HepG2 (cell line): ENCODE results near the gene TCF20. TPM values are rescaled to one million over a fixed set of nuclear protein-coding genes. Genes with fewer than 3 reads are reported as not detected.
A peak's percentile ranks its signal among the peaks of the same experiment; 100 is the strongest.

ENCODE experiments used
- ATF7 ChIP-seq, 2 experiments: fragments of 450-650 bp in 1 of 2; sonication (generic) in 1 of 2; formaldehyde crosslinking in 1 of 2; IDR thresholded peaks; 2 replicates each; pipeline versions ENCODE4 v1.4.0 to v1.6.1; 2016 to 2020; ENCODE audit warnings: antibody characterized with exemption in 1 of 2, mild to moderate bottlenecking in 1 of 2, missing genetic modification reagents in 1 of 2
- ERF ChIP-seq: IDR thresholded peaks from 2 replicates; pipeline ENCODE4 v1.6.1; 2018; ENCODE audit warnings: missing biosample characterization, missing genetic modification reagents
- GABPA ChIP-seq, 2 experiments: IDR thresholded peaks; 2 replicates each; pipeline ENCODE4 v1.6.1; 2011 to 2016; ENCODE audit warnings: low read depth in 2 of 2, low read length in 1 of 2, missing biosample characterization in 1 of 2, missing genetic modification characterization in 1 of 2
- HIVEP1 ChIP-seq: sonication (generic); formaldehyde crosslinking; IDR thresholded peaks from 2 replicates; pipeline ENCODE4 v1.4.0; 2020; ENCODE audit warnings: mild to moderate bottlenecking, missing genetic modification reagents
- HMG20A ChIP-seq: IDR thresholded peaks from 2 replicates; pipeline ENCODE4 v1.6.1; 2016; ENCODE audit warnings: borderline replicate concordance
- KDM3A ChIP-seq: IDR thresholded peaks from 2 replicates; pipeline ENCODE4 v1.6.1; 2018; ENCODE audit warnings: low read depth, missing compliant biosample characterization
- NFATC3 ChIP-seq: sonication (generic); formaldehyde crosslinking; IDR thresholded peaks from 2 replicates; pipeline ENCODE4 v1.5.1; 2020; ENCODE audit warnings: mild to moderate bottlenecking, missing genetic modification reagents
- NR2F6 ChIP-seq, 2 experiments: IDR thresholded peaks; 2 replicates each; pipeline ENCODE4 v1.6.1; 2016; ENCODE audit warnings: antibody characterized with exemption in 1 of 2, mild to moderate bottlenecking in 1 of 2
- RFX1 ChIP-seq: fragments of 450-650 bp; IDR thresholded peaks from 2 replicates; pipeline ENCODE4 v1.6.1; 2017
- TBX2 ChIP-seq: sonication (generic); formaldehyde crosslinking; IDR thresholded peaks from 2 replicates; pipeline ENCODE4 v1.5.0; 2020; ENCODE audit warnings: missing genetic modification reagents, mild to moderate bottlenecking, borderline replicate concordance
- ZMYM3 ChIP-seq: sonication (generic); formaldehyde crosslinking; IDR thresholded peaks from 2 replicates; pipeline ENCODE4 v1.5.1; 2020; ENCODE audit warnings: mild to moderate bottlenecking, missing genetic modification reagents
- ZNF234 ChIP-seq: sonication (generic); formaldehyde crosslinking; conservative IDR thresholded peaks from 2 replicates; pipeline ENCODE4 v1.5.1; 2020; ENCODE audit warnings: mild to moderate bottlenecking, missing genetic modification reagents
- ZNF292 ChIP-seq: sonication (generic); formaldehyde crosslinking; IDR thresholded peaks from 2 replicates; pipeline ENCODE4 v1.8.1; 2022; ENCODE audit warnings: mild to moderate bottlenecking, low read depth, missing genetic modification reagents, borderline replicate concordance
- ZNF350 ChIP-seq: sonication (generic); formaldehyde crosslinking; IDR thresholded peaks from 2 replicates; pipeline ENCODE4 v1.4.0; 2020; ENCODE audit warnings: mild to moderate bottlenecking, low read depth, missing genetic modification reagents, borderline replicate concordance
- ZNF430 ChIP-seq: sonication (generic); formaldehyde crosslinking; IDR thresholded peaks from 2 replicates; pipeline ENCODE4 v1.9.0; 2021; ENCODE audit warnings: mild to moderate bottlenecking, missing genetic modification reagents
- ZNF577 ChIP-seq: sonication (generic); formaldehyde crosslinking; IDR thresholded peaks from 2 replicates; pipeline ENCODE4 v1.4.0; 2020; ENCODE audit warnings: mild to moderate bottlenecking, low read depth, missing genetic modification reagents, borderline replicate concordance
- polyA plus RNA-seq, 8 experiments: library from polyadenylated mRNA; depleted of rRNA in 3 of 8; stranded (reverse) in 7 of 8; unstranded in 1 of 8; fragments of >200 nt; fragmentation: Illumina TruSeq in 4 of 8; extraction: Trizol in 4 of 8; gene quantifications; 2 replicates each; pipeline versions ENCODE4 v1.2.1 to v1.2.3, GENCODE V29; 2011 to 2016; ENCODE audit warnings: low read depth in 4 of 8, missing spikeins in 1 of 8, mixed read lengths in 1 of 8; ENCODE audit not compliant: insufficient read depth in 1 of 8
- total RNA-seq, 5 experiments: library from RNA; depleted of rRNA; stranded (reverse); fragments of >200 nt; fragmentation: Illumina TruSeq; extraction: Trizol; gene quantifications; 2 replicates each; pipeline ENCODE4 v1.2.3, GENCODE V29; 2016; ENCODE audit warnings: low read depth in 1 of 5
- TF ChIP-seq, protein P1 (sequence below): sonication (generic); formaldehyde crosslinking; IDR thresholded peaks from 2 replicates; pipeline ENCODE4 v1.5.1; 2020; ENCODE audit warnings: missing genetic modification reagents, mild to moderate bottlenecking, borderline replicate concordance
- TF ChIP-seq, protein P2 (sequence below): sonication (generic); formaldehyde crosslinking; IDR thresholded peaks from 2 replicates; pipeline ENCODE4 v1.4.0; 2020; ENCODE audit warnings: missing genetic modification reagents
- TF ChIP-seq, protein P3 (sequence below): sonication (generic); formaldehyde crosslinking; IDR thresholded peaks from 2 replicates; pipeline ENCODE4 v1.4.0; 2020; ENCODE audit warnings: missing genetic modification reagents, borderline replicate concordance
- TF ChIP-seq, protein P4 (sequence below): sonication (generic); formaldehyde crosslinking; IDR thresholded peaks from 2 replicates; pipeline ENCODE4 v1.5.1; 2020; ENCODE audit warnings: missing genetic modification reagents, mild to moderate bottlenecking, borderline replicate concordance

The TCF20 gene
- total and polyA plus RNA-seq, 2 of the 13 experiments (the other 11 are each of a cell fraction or from before 2014, with no cell fraction given) = 12.8 to 23.7 TPM

DNA sequence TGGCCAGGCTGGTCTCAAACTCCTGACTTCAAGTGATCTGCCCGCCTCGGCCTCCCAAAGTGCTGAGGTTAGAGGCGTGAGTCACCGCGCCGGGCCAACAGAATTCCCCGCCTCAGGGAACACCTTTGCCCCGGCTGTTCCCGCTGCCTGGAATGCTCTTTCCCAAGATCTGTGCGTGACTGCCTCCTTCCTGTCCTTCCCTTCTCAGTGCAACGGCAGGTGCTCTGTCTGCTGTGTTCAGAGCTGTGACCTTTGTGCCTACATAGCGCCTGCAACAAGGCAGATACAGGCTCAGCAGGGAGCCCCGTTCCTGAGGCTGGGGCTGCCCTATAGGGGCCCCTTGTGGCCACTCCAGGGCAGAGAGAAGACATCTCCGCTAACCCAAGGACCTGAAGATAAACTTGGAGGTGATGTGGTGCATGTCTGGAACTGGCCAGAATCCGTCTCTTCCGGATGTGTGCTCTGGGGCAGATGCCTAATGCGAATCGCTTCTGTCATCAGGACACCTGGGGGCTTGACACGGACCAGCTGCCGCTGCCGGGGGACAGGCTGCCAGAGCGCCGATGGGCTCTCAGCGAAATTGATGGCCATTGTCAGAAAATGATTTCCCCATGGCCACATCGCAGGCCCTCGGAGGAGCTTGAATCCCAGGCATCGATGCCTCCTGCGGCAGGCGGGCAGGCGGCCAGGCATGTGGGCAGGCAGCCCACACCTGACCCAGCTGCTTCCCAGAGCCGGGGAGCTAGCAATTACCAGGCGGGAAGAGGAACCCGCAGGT, 43.5 kb upstream of the TCF20 start (continued):
- TF ChIP-seq ZNF430 (CRISPR knock-in tag) (peak; percentile 50; the same call in 1 of the 2 replicates), ZMYM3 (CRISPR knock-in tag) (peak; percentile 91), ATF7 (IDR thresholded peaks at IDR 0.05) (no peak), ATF7 (CRISPR knock-in tag; IDR thresholded peaks at IDR 0.05) (peak; percentile 54; the same call in 1 of the 2 replicates), HMG20A (CRISPR knock-in tag) (peak; percentile 90), HIVEP1 (peak; percentile 94), TBX2 (CRISPR knock-in tag) (peak; percentile 96), RFX1 (no peak), ZNF292 (CRISPR knock-in tag) (peak; percentile 96), NR2F6 (IDR thresholded peaks at IDR 0.05) (peak; percentile 70), NR2F6 (CRISPR knock-in tag; IDR thresholded peaks at IDR 0.05) (peak; percentile 95), ERF (CRISPR knock-in tag) (peak; percentile 93), NFATC3 (no peak), KDM3A (peak; percentile 60; the same call in 1 of the 2 replicates), GABPA (IDR thresholded peaks at IDR 0.05; ENCODE audit: low read depth, low read length) (no peak), GABPA (CRISPR knock-in tag; IDR thresholded peaks at IDR 0.05; ENCODE audit: low read depth) (peak; percentile 56; the same call in 1 of the 2 replicates), ZNF234 (CRISPR knock-in tag) (no peak), ZNF577 (CRISPR knock-in tag) (no peak), ZNF350 (CRISPR knock-in tag) (peak; percentile 83)
- TF ChIP-seq, protein P1, sequence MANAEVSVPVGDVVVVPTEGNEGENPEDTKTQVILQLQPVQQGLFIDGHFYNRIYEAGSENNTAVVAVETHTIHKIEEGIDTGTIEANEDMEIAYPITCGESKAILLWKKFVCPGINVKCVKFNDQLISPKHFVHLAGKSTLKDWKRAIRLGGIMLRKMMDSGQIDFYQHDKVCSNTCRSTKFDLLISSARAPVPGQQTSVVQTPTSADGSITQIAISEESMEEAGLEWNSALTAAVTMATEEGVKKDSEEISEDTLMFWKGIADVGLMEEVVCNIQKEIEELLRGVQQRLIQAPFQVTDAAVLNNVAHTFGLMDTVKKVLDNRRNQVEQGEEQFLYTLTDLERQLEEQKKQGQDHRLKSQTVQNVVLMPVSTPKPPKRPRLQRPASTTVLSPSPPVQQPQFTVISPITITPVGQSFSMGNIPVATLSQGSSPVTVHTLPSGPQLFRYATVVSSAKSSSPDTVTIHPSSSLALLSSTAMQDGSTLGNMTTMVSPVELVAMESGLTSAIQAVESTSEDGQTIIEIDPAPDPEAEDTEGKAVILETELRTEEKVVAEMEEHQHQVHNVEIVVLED (CRISPR knock-in tag) = peak; percentile 60; the same call in 1 of the 2 replicates
- TF ChIP-seq, protein P2, sequence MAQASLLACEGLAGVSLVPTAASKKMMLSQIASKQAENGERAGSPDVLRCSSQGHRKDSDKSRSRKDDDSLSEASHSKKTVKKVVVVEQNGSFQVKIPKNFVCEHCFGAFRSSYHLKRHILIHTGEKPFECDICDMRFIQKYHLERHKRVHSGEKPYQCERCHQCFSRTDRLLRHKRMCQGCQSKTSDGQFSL (CRISPR knock-in tag) = no peak
- TF ChIP-seq, protein P3, sequence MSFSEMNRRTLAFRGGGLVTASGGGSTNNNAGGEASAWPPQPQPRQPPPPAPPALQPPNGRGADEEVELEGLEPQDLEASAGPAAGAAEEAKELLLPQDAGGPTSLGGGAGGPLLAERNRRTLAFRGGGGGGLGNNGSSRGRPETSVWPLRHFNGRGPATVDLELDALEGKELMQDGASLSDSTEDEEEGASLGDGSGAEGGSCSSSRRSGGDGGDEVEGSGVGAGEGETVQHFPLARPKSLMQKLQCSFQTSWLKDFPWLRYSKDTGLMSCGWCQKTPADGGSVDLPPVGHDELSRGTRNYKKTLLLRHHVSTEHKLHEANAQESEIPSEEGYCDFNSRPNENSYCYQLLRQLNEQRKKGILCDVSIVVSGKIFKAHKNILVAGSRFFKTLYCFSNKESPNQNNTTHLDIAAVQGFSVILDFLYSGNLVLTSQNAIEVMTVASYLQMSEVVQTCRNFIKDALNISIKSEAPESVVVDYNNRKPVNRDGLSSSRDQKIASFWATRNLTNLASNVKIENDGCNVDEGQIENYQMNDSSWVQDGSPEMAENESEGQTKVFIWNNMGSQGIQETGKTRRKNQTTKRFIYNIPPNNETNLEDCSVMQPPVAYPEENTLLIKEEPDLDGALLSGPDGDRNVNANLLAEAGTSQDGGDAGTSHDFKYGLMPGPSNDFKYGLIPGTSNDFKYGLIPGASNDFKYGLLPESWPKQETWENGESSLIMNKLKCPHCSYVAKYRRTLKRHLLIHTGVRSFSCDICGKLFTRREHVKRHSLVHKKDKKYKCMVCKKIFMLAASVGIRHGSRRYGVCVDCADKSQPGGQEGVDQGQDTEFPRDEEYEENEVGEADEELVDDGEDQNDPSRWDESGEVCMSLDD = no peak
- TF ChIP-seq, protein P4, sequence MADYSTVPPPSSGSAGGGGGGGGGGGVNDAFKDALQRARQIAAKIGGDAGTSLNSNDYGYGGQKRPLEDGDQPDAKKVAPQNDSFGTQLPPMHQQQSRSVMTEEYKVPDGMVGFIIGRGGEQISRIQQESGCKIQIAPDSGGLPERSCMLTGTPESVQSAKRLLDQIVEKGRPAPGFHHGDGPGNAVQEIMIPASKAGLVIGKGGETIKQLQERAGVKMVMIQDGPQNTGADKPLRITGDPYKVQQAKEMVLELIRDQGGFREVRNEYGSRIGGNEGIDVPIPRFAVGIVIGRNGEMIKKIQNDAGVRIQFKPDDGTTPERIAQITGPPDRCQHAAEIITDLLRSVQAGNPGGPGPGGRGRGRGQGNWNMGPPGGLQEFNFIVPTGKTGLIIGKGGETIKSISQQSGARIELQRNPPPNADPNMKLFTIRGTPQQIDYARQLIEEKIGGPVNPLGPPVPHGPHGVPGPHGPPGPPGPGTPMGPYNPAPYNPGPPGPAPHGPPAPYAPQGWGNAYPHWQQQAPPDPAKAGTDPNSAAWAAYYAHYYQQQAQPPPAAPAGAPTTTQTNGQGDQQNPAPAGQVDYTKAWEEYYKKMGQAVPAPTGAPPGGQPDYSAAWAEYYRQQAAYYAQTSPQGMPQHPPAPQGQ (CRISPR knock-in tag) = no peak
